Adipose tissue (tissue), 3 donors: Measurements from ENCODE around the gene UNC5A. TPM values are rescaled to one million over a fixed set of nuclear protein-coding genes. Genes with fewer than 3 reads are reported as not detected.

Experiments used
- H3K27ac ChIP-seq: one replicate; pipeline ENCODE4 v1.5.1; 2013; ENCODE audit warnings: low read depth, low read length
- WGBS, 3 donors: extraction: QIAGEN DNeasy Blood & Tissue Kit; methylation state at CpG; one replicate each; pipeline ENCODE4 v1.1.7; 2013; 5-methylcytosine and 5-hydroxymethylcytosine counted together
- polyA plus RNA-seq, 3 donors: library from polyadenylated mRNA; stranded (reverse); fragments of 200-250 nt; gene quantifications; one replicate each; pipeline ENCODE4 v1.2.3, GENCODE V29; 2013
- donor health status: healthy with polysubstance abuse.
- donor health status: Bipolar disorder and iron deficiency.
- donor health status: healthy.

UNC5A gene
- polyA plus RNA-seq, 3 donors = 0.11 to 0.51 (median 0.24) TPM

DNA sequence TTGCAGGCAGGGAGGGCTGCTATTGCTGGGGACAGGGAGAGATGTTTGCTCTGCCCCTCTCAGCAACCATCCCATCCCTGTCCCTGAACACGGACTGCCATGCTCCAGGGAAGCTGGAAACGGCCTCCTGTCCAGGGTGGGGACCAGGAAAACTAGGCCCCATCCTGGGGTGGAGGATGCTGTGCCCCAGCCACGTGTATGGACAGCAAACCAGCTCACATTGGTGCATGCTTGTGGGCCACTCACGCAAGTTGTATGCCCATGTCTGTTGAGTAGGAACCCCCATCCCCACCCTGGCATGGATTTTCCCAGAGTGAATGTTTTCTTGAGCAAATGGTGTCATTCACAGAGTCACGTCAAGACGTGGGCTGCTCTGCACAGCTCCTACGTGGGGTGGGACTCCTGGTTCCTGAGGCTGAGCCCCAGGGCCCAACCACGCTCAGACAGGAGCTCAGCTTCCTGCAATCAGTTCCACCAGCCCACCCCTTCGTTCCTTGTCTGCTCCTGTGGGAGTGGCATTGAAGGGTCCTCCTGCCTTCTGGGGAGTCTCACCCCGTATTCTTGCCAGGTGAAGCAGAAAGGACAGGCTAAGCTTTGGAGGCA is 4.6 kb downstream of the UNC5A start:
- 61 to 72% (median 69%) methylated on average over 10 of the region's 10 CpGs for WGBS, 3 donors
- no peak overlapping the region for H3K27ac ChIP-seq

- 77 to 82% (median 77%) methylated on average over 5 of the region's 5 CpGs for WGBS, 3 donors
- H3K27ac ChIP-seq = no peak overlapping the region
Observed at GRCh38 chr5:176816043-176816745, 5.8 kb downstream of the UNC5A start.

DNA sequence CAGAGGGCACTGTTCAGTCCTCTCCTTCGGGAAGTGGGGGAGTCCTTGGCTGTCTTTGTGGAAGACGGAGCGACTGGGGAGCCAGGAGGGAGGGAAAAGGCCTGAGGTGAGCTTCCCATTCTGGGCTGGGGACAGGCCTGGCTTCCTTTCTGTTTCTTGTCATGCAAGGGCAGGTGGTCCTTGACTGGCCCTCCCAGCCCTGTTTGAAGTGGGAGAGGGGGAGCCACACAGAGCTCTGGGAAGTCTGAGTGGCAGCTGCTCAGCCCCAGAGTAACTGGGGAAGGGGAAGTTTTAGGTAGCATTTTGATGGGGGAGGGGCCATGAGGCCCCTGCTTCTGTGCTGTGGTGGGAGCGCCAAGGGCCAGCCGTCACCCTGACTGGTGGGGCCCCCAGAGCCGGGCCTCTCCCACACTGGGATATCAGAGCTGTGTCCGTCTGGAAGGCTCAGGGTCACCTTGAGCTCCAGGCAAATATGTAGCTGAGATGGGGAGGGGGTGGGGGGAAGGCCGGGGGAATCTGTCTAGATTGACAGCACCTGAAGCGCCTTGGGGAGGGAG is 6.5 kb downstream of the UNC5A start:
- 29 to 43% (median 31%) methylated on average over 9 of the region's 9 CpGs for WGBS, 3 donors
- no peak overlapping the region for H3K27ac ChIP-seq

DNA sequence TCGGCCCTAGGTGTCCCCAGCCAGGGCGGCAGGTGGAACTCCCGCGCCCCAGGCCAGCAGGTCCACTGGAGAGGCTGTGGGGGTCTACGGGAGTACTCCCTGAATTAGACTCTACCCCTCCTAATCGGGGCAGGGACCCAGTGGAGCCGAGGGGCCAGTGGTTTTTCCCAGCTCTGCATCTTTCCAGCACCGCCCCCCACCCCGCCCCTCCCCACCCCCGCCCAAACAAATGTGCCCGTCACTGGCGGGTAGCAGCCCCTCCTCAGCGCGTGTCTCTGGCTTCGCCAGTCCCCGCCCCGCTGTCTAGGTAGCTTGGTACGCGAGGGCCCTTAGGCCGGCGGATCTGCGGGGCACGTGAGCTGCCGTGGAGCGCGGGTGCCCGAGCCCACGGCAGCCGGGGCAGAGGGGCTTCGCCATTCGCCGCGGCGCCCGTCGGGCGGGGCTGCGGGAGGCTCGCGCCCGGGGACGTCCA is 7.0 kb downstream of the UNC5A start:
- H3K27ac ChIP-seq = no peak overlapping the region
- WGBS, 3 donors = 2 to 8% (median 2%) methylated on average over 20 to 42 of the region's 42 CpGs

DNA sequence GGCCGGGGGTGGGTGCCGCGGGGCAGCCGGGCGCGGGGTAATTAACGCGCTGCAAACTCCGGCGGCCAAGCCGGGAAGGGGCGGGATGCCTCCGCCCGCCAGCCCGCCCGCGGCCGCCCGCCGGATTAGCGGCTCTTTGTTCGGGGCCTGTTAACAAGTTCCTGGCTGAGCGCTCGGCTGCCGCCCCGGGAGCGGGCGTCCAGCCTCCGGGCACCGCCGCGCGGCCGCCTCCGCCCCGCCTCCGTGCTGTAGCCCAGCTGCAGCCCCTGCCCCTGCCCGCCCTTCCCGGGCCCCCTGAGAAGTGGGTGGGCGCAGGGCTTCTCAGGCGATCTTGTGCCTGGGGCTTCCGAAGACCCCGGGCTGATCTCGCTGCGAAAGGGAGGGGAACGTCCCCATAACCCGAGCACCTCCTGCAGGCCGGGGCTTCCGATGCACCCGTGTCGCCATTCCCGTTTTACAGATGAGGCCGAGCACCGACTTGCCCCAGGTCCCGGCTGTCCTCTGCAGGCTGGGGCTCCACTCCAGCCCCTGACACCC is 7.5 kb downstream of the UNC5A start:
- 0 to 2% (median 2%) methylated on average over 45 to 55 of the region's 55 CpGs for WGBS, 3 donors
- H3K27ac ChIP-seq = no peak overlapping the region

GRCh38 chr5:176818391-176819098 is 8.2 kb downstream of the UNC5A start:
- 41 to 42% (median 41%) methylated on average over 12 of the region's 12 CpGs for WGBS, 3 donors
- H3K27ac ChIP-seq = no peak overlapping the region

DNA sequence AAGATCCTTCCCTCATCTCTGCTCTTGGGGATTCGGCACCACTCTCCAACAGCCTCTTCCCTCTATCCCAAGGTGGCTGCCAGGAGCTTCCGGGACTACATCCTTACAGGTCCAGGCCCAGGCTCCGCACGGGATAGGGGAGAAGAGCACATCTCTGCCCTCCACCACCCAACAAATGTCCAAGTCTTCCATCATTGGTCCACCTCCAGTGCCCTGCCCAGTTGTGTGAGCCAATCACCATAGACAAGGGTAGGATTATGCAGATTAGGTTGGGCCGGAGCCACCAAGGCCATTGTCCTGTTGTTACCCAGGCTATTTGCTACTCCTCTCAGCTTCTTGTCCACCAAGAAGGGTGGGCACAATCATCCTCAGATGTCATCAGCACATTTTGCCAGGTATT is 9.1 kb downstream of the UNC5A start:
- WGBS, 3 donors = 78 to 86% (median 85%) methylated on average over 5 of the region's 5 CpGs
- no peak overlapping the region for H3K27ac ChIP-seq

- no peak overlapping the region for H3K27ac ChIP-seq
- WGBS, 3 donors = 87 to 90% (median 89%) methylated on average over 7 of the region's 7 CpGs
Observed at GRCh38 chr5:176820937-176821336, 10.6 kb downstream of the UNC5A start.

GRCh38 chr5:176821441-176821840 is 11.1 kb downstream of the UNC5A start:
- WGBS, 3 donors = 78 to 84% (median 84%) methylated on average over 6 of the region's 6 CpGs

DNA sequence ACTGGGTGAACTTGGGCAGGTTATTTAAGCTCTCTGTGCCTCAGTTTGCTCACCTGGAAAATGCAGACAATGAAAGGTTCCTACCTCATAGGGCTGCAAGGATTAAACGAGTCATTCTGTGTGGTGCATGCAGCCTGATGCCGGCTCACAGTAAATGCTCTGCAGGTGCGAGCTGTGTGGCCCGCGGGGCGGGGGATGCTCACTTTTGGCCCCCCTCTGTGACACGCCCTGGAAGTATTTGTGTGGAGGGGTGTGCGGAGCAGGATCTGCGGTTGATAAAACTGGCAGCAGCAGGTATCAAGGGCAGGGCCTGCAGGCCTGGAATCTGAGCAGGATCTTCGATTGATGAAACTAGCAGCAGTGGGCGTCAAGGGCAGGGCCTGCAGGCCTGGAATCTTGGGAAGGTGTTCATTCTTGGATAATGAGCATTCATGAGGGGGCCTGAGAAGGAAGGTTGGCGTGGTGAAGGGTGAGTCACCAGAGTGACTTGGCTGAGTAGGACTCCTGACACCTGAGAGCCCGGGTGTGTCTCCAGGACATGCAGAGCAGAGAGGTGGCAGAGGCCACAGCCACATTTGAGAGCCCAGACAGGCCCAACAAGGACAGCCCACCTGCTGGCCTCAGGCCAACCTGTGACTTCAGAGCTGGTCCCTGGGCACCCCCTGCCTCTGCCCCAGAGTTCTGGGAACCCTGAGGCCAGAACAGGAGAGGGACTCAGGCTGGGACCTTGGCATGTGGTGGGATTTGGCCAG is 11.9 kb downstream of the UNC5A start:
- WGBS, 3 donors = 78 to 79% (median 79%) methylated on average over 13 of the region's 13 CpGs

More at GRCh38 chr5:176821441-176821840, 11.1 kb downstream of the UNC5A start:
- H3K27ac ChIP-seq = no peak overlapping the region

DNA sequence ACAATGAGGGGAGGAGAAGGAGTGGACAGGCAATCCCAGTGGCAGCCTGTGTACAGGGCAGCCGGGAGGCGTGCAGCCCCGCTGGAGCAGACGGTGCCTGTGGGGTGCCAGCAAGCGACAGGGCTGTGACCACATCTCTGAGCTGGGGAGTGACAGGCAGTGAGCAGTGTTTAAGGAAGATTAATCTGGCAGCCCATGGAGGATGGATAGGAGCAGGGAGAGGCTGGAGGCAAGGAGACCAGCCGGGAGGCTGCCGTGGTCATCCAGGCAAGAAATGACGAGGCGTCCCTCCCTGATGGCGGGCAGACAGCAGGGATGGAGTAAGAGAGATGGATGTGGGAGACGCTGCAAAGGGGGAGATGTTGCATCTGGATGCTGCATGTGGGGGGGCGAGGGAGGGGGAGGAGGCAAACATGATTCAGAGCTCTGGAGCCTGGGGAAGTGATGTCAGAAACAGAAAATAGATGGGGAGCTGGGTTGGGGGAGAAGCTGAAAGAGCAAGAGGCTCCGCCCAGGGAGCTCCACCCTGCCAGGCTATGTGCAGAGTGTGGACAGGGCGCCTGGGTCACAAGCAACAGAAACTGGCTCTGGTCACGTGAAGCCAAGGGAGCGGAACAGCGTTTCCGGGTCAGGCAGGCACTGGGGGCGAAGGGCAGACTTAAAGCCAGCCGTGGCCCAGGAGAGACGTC is 12.6 kb downstream of the UNC5A start:
- WGBS, 3 donors = 72 to 78% (median 76%) methylated on average over 20 to 21 of the region's 21 CpGs
- H3K27ac ChIP-seq = no peak overlapping the region

More for the DNA sequence above, 11.9 kb downstream of the UNC5A start:
- H3K27ac ChIP-seq = no peak overlapping the region

- WGBS, 3 donors = 71 to 75% (median 73%) methylated on average over 20 of the region's 20 CpGs
- H3K27ac ChIP-seq = no peak overlapping the region
Observed at GRCh38 chr5:176823869-176824412, 13.6 kb downstream of the UNC5A start.

GRCh38 chr5:176824604-176825003 is 14.2 kb downstream of the UNC5A start:
- no peak overlapping the region for H3K27ac ChIP-seq
- 75 to 95% (median 88%) methylated on average over 5 of the region's 5 CpGs for WGBS, 3 donors

DNA sequence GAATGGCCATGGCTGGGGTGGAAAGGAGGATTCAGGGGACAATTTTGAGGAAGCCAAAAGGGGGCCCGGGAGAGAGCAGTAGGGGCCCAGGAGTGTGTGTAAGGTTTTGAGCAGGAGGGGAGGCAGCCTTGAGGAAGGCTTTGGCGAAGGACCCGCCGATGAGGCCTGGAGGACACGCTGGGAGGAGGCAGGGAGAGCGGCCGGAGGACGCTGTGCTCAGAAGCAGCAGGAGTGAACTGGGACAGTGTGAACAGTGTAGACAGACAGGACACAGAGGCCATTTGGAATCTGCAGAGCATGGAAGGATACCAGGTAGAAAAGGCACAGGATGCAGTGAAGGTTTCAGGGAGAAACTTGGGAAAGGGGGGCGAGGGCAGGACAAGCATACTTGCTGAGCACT is 14.9 kb downstream of the UNC5A start:
- WGBS, 3 donors = 78 to 89% (median 85%) methylated on average over 9 of the region's 9 CpGs
- H3K27ac ChIP-seq = no peak overlapping the region

DNA sequence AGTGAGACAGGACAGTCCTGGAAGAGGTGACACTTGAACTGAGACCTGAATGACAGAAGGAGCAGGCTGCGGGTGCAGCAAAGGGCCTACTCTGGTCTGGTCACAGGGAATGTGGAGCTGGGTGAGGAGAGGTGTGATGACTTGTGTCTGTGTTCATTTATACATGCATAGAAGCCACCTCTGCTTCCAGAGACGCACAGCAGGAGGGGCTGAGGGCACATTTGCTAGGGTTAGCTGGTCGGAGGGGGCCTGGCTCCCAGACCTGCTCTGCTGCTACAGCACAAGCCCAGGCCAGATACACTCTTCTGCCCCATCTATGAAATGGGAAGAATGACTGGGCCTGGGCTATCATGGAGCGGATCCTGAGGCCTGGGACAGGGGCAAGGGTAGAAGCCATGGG is 15.6 kb downstream of the UNC5A start:
- 57 to 81% (median 76%) methylated on average over 4 of the region's 4 CpGs for WGBS, 3 donors
- no peak overlapping the region for H3K27ac ChIP-seq

DNA sequence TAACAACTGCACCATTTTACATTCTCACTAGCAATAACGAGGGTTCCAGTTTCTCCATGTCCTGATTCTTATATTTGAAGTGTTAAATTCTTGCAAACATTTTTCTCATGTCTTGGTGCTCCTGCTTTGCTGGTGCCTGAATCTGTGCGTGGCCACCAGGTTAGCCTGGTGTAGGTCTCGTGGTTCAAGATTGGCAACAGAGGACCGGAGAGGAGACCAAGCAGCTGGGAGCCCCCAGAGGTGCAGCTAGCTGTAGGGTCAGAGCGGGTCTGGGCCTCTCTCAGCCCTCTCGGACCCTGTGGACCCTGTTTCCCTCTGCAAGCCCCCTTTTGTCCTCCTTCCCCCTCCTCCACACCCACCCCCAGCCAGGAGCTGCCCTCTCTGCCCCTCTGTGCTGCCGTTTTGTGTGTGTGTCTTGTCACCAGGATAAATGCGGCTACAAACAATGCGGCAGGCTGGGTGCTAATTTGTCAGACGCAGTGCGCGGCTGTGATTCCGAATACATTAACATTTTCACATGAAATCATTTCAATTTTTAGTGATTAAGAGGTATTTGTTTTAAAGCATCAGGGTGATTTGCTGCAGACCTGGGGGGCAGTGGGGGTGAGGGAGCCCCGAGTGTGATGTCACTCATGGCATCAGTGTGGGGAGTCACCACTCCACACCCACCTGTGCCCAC is 17.5 kb downstream of the UNC5A start:
- 77 to 82% (median 82%) methylated on average over 14 of the region's 14 CpGs for WGBS, 3 donors
- H3K27ac ChIP-seq = no peak overlapping the region

DNA sequence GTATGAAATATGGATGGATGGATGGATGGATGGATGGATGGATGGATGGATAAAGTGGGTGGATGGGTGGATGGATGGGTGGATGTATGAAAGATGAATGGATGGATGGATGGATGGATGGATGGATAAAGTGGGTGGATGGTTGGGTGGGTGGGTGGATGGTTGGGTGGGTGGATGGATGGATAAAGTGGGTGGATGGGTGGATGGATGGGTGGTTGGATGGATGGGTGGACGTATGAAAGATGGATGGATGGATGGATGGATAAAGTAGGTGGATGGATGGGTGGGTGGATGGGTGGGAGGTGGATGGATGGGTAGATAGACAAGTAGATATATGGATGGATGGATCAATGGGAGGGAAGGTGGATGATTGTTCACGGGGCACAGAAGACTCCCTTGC is 19.0 kb downstream of the UNC5A start:
- WGBS, 3 donors = 81 to 96% (median 85%) methylated on average over 2 of the region's 2 CpGs
- H3K27ac ChIP-seq = no peak overlapping the region
